Peyer's patch (tissue), 4 donors: ENCODE results near the gene TTC38. TPM values are rescaled to one million over a fixed set of nuclear protein-coding genes. Genes with fewer than 3 reads are reported as not detected.
A peak's percentile ranks its signal among the peaks of the same experiment; 100 is the strongest.

Experiments
- DNase-seq, 3 donors: peaks; one replicate each; pipeline ENCODE4 v3.0.0-alpha.2; 2017 to 2019
- H3K27ac ChIP-seq, 4 donors: fragments of 200-600 bp; sonication (generic); one replicate each; pipeline ENCODE4 v1.5.1; 2016 to 2019
- H3K27me3 ChIP-seq, 2 donors: fragments of 200-600 bp; sonication (generic); one replicate each; pipeline ENCODE4 v1.5.1; 2019
- H3K36me3 ChIP-seq, 3 donors: fragments of 200-600 bp; sonication (generic); one replicate each; pipeline ENCODE4 v1.5.1; 2016 to 2019
- H3K4me1 ChIP-seq, 4 donors: fragments of 200-600 bp; sonication (generic); one replicate each; pipeline ENCODE4 v1.5.1; 2016 to 2019
- H3K4me3 ChIP-seq, 4 donors: fragments of 200-600 bp; sonication (generic); 1 replicate in 3 of 4; 2 replicates in 1 of 4; pipeline ENCODE4 v1.5.1; 2016 to 2019; ENCODE audit warnings: mild to moderate bottlenecking in 1 of 4
- H3K9me3 ChIP-seq, 4 donors: fragments of 200-600 bp; sonication (generic); one replicate each; pipeline ENCODE4 v1.5.1; 2016 to 2019; ENCODE audit warnings: mild to moderate bottlenecking in 1 of 4
- CTCF ChIP-seq, 6 experiments: fragments of 450-650 bp in 4 of 6; fragments of 200-600 bp in 2 of 6; sonication (generic) in 1 of 6; IDR thresholded peaks; one replicate each; pipeline ENCODE4 v1.5.1; 2017 to 2019; ENCODE audit warnings: antibody characterized with exemption in 6 of 6, mild to moderate bottlenecking in 3 of 6, moderate library complexity in 1 of 6
- POLR2A ChIP-seq, 2 donors: fragments of 450-650 bp; IDR thresholded peaks; one replicate each; pipeline ENCODE4 v1.5.1; 2017; ENCODE audit warnings: antibody characterized with exemption in 2 of 2, mild to moderate bottlenecking in 2 of 2, moderate library complexity in 2 of 2
- total RNA-seq, 4 donors: library from RNA; depleted of rRNA; stranded (reverse); fragments of >200 nt; gene quantifications; one replicate each; pipeline ENCODE4 v1.1.0, GENCODE V29; 2016

Gene TTC38
- total RNA-seq, 4 donors from 2014 or later, result 173 to 606 (median 587) TPM

GRCh38 chr22:46323162-46323561 is 55.4 kb downstream of the TTC38 start:
- TF ChIP-seq POLR2A (IDR thresholded peaks at IDR 0.05) (no peak), CTCF (IDR thresholded peaks at IDR 0.05) (no peak)
- Histone ChIP-seq H3K27me3 (no peaks in the 10 kb centered on the region), H3K27ac (no peak overlapping the region), H3K36me3 (no peaks in the 10 kb centered on the region), H3K4me3 (no peak overlapping the region), H3K9me3 (no peaks in the 10 kb centered on the region), H3K4me1 (no peaks in the 10 kb centered on the region)
- no peak for DNase-seq

DNA sequence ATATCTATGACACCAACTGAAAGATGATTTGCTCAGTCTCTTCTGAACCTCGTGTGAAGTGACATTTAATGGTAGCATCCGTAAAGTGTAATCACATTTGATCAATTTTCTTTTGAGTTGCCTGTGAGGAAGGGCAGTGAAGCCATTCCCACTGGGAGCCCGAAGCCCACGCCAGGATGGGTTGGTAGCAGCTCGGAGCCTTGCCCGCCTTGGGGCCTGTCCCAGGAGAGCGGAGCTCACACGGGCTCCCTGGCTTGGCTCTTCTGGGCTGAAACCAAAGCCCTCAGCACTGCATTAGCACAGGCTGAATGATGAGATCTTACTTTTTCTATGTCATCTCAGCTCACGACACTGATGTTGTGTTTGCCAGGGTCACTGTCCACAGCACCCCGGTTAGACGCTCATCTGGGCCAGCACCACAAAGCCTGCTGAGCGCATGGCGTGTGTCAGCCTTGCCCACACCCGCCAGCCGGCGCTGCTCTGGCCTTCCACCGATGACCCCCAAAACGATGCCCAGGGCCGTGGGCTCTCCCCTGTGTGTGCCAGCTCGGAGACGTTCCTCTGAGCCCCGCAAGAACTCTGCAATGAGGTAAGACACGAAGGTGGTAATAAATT is 58.4 kb downstream of the TTC38 start:
- no peaks in the 10 kb centered on the region for H3K36me3 ChIP-seq
- no peak overlapping the region for H3K27ac ChIP-seq
- no peaks in the 10 kb centered on the region for H3K9me3 ChIP-seq
- H3K4me1 ChIP-seq, result no peaks in the 10 kb centered on the region
- peak in 1 of 3 donors; percentile 16 for DNase-seq
- H3K4me3 ChIP-seq, result no peak overlapping the region
- no peak for TF ChIP-seq CTCF (IDR thresholded peaks at IDR 0.05)
- H3K27me3 ChIP-seq, result no peaks in the 10 kb centered on the region

DNA sequence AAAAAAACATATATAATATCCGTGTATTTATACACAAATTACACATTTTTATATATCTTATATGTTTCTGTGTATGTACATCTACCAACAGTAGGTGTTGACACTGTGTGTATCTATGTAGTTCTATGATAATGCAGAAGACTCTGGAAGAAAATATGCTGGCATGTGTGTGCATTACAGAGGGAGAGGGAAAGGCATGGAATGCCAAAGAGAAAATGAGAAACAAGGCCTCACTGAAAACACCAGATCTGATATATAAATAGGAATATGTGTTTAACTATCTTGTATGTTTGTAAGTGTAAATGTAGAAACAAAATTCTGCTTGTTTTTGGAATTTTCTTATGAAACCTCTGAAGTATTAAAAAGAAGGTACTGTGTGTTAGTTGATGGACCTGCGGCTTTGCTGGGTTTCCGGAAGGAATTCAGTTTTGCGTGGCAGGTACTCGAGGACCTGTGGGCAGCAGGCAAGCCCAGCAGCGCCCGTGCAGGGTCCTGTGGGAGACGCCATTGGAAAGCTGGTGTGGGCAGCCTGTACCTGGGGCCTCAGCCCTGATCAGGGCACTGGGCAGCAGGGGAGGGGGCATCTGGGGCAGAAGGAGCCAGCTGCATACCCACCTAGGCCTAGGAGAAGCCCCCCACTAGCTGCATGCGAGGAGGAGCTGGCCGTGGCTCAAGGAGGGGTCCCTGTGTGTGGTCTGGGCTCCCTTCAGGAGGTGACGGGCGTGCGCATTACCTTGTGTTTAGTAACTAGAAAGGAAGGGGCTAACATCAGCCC is 60.1 kb downstream of the TTC38 start:
- H3K4me3 ChIP-seq, result no peak overlapping the region
- TF ChIP-seq POLR2A (IDR thresholded peaks at IDR 0.05), result no peak
- no peak for TF ChIP-seq CTCF (IDR thresholded peaks at IDR 0.05)
- H3K36me3 ChIP-seq, result no peaks in the 10 kb centered on the region
- no peaks in the 10 kb centered on the region for H3K9me3 ChIP-seq
- no peaks in the 10 kb centered on the region for H3K4me1 ChIP-seq
- no peak overlapping the region for H3K27ac ChIP-seq
- DNase-seq, result no peak
- no peaks in the 10 kb centered on the region for H3K27me3 ChIP-seq

DNA sequence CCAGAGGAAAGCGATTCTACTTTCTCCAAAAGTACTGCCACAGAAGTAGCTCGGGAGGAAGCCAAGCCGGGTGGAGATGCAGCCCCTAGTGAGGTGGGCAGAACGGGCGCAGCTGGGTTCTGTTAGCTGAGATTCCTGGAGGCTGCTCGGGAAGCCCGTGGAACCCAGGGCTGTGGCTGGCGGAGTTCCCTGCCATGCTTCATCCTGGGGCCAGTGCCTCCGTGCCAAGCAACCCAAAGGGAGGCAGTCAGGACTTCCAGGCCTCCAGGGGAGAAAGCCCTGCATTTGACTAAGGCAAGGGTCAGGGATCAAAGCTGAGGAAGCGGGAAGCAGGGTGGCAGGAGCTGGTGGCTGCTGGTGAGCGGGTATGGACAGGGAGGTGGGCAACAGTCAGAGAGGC is 61.0 kb downstream of the TTC38 start:
- H3K4me1 ChIP-seq, result no peaks in the 10 kb centered on the region
- H3K4me3 ChIP-seq, result no peak overlapping the region
- TF ChIP-seq POLR2A (IDR thresholded peaks at IDR 0.05), result no peak
- no peak for TF ChIP-seq CTCF (IDR thresholded peaks at IDR 0.05)
- H3K9me3 ChIP-seq, result no peaks in the 10 kb centered on the region
- no peaks in the 10 kb centered on the region for H3K36me3 ChIP-seq
- no peak for DNase-seq
- H3K27ac ChIP-seq, result no peak overlapping the region
- no peaks in the 10 kb centered on the region for H3K27me3 ChIP-seq

DNA sequence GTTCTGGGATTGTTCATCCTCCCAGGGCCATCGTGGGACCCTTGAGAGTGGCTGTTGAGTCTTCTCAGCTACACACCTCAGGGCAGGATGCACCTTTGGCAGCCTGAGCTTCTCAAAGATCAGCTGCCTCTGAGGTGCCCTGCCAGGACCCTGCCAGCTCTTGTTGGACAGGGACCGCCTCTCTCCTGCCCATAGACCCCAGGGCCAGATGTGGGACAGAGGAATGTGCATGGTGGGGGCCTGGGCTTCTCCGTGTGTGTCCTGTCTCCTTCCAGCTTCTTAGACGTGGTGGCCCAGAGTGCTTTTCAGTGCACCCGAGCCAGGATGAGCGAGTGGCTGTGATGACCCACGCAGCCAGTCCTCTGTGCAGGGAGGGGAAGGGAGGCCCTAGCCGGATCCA is 61.8 kb downstream of the TTC38 start:
- TF ChIP-seq POLR2A (IDR thresholded peaks at IDR 0.05) (no peak), CTCF (IDR thresholded peaks at IDR 0.05) (no peak)
- Histone ChIP-seq H3K4me3 (no peak overlapping the region), H3K9me3 (no peaks in the 10 kb centered on the region), H3K4me1 (no peaks in the 10 kb centered on the region), H3K36me3 (no peaks in the 10 kb centered on the region), H3K27me3 (no peaks in the 10 kb centered on the region), H3K27ac (no peak overlapping the region)
- no peak for DNase-seq
